ENCODE measurements around the gene LATS2.

LATS2 gene

GRCh38 chr13:20977394-20977793, 84.0 kb downstream of the LATS2 start:
- no CpG with 5 or more reads among the region's 2 CpGs for WGBS, 2 donors (ENCODE audit: extremely low coverage in 2 of 2, insufficient read length in 2 of 2, insufficient replicate concordance in 1 of 2)
- H3K14ac ChIP-seq (ENCODE audit: low read length), result no peak overlapping the region
- H2BK15ac ChIP-seq (ENCODE audit: low read length), result no peak overlapping the region
- H3K4me1 ChIP-seq (ENCODE audit: control insufficient read depth in 2 of 2, insufficient read depth in 1 of 2, low read depth in 1 of 2, low read length in 2 of 2), result no peaks in the 10 kb centered on the region
- H3K79me1 ChIP-seq (ENCODE audit: low read depth, low read length), result no peaks in the 10 kb centered on the region
- H3K18ac ChIP-seq (ENCODE audit: low read length), result no peak overlapping the region
- DNase-seq (ENCODE audit: low spot score), result no peak
- no peak overlapping the region for H3K4me2 ChIP-seq (ENCODE audit: insufficient read depth, low read length, poor library complexity, severe bottlenecking)
- no peak overlapping the region for H2AK5ac ChIP-seq (ENCODE audit: low read depth, low read length)
- H4K91ac ChIP-seq (ENCODE audit: low read depth, low read length, poor library complexity), result no peak overlapping the region
- H2BK5ac ChIP-seq (ENCODE audit: low read length), result no peak overlapping the region
- H2AFZ ChIP-seq (ENCODE audit: low read length), result no peak overlapping the region
- peaks cover 0 to 15% of the 10 kb centered on the region in 2 donors for H3K9me3 ChIP-seq (replicated peaks in 1 of 2; ENCODE audit: control insufficient read depth in 2 of 2, insufficient read depth in 1 of 2, low read depth in 1 of 2, low read length in 2 of 2)
- no peak overlapping the region for H3K23ac ChIP-seq (ENCODE audit: low read depth, low read length, poor library complexity)
- H3K9ac ChIP-seq (ENCODE audit: low read depth, low read length, poor library complexity), result no peak overlapping the region
- no peak overlapping the region for H4K8ac ChIP-seq (ENCODE audit: low read depth, low read length)
- H3K4me3 ChIP-seq (ENCODE audit: low read length in 2 of 2), result no peak overlapping the region
- H3K36me3 ChIP-seq (replicated peaks in 1 of 2; ENCODE audit: control insufficient read depth in 2 of 2, insufficient read depth in 2 of 2, low read length in 2 of 2), result peaks cover 50 to 96% of the 10 kb centered on the region in 2 donors
- no peak overlapping the region for H2BK120ac ChIP-seq (ENCODE audit: low read depth, low read length)
- no peak overlapping the region for H3K27ac ChIP-seq (replicated peaks; ENCODE audit: low read length)
- H2BK12ac ChIP-seq (ENCODE audit: low read length), result no peak overlapping the region
- no peaks in the 10 kb centered on the region for H3K27me3 ChIP-seq (ENCODE audit: control insufficient read depth in 3 of 3, insufficient read depth in 3 of 3, low read depth in 1 of 3, low read length in 3 of 3)
- no peak overlapping the region for H3K4ac ChIP-seq (ENCODE audit: low read length)

DNA sequence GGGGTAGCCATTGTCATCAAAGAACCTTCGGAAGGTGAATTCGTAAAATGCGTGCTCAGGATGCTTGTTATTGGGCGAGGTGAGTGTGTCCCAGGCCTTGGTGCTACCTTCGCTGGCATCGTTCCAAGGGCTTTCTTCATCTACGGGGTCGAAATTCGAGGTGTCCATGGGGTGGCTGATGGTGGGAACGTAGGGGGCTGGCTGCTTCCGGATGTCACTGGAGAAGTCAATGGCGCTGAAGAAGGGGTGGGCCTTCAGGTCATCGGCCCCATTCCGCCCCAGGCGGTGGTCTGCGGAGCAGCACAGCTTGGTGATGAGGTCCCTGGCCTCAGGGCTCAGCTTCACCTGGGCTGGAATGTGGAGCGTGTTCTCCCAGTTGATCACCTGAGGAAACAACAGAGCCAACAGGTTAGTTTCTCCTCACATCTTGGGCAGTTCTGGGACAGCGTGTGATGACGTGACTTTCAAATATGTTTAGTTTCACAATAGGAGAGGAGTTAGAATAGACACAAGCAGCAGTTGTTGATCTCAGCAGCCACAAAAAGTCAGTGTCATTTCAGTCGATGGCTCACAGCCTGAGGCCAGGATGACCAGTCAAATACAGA, 86.3 kb downstream of the LATS2 start:
- Histone ChIP-seq H3K9ac (ENCODE audit: low read depth, low read length, poor library complexity) (no peak overlapping the region), H3K36me3 (replicated peaks in 1 of 2; ENCODE audit: control insufficient read depth in 2 of 2, insufficient read depth in 2 of 2, low read length in 2 of 2) (peaks cover 33 to 74% of the 10 kb centered on the region in 2 donors)

DNA sequence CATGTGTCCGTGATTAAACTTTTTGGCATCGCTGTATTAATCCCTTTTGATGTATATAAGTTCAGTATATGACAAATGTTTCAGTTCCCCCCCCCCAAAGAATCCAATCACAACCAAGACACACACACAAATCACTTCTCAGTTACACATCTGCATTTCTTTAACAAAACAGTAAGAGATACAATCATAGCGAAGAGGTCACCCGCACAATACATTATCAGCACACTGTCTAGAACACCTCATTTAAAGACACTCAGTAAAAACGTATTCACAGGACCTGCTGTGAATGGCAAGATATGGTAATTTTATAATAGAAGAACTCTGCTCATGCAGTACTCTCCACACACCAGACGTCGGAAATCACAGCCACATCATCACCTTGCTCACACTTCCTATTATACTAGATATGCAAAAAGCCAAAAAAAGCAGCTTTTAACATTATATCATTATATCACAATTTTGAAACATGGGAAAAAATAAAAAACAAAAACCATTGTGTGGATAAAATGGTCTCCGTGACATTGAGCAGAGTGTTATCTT, 87.4 kb downstream of the LATS2 start:
- Histone ChIP-seq H2AFZ (ENCODE audit: low read length) (no peak overlapping the region), H2BK120ac (ENCODE audit: low read depth, low read length) (no peak overlapping the region), H3K79me1 (ENCODE audit: low read depth, low read length) (no peaks in the 10 kb centered on the region), H3K18ac (ENCODE audit: low read length) (no peak overlapping the region), H3K4me3 (ENCODE audit: low read length in 2 of 2) (no peak overlapping the region), H2BK12ac (ENCODE audit: low read length) (no peak overlapping the region), H2BK15ac (ENCODE audit: low read length) (no peak overlapping the region), H4K8ac (ENCODE audit: low read depth, low read length) (no peak overlapping the region), H4K91ac (ENCODE audit: low read depth, low read length, poor library complexity) (no peak overlapping the region), H2AK5ac (ENCODE audit: low read depth, low read length) (no peak overlapping the region), H2BK5ac (ENCODE audit: low read length) (no peak overlapping the region), H3K36me3 (replicated peaks in 1 of 2; ENCODE audit: control insufficient read depth in 2 of 2, insufficient read depth in 2 of 2, low read length in 2 of 2) (peaks cover 24 to 62% of the 10 kb centered on the region in 2 donors), H3K27me3 (ENCODE audit: control insufficient read depth in 3 of 3, insufficient read depth in 3 of 3, low read depth in 1 of 3, low read length in 3 of 3) (no peaks in the 10 kb centered on the region), H3K23ac (ENCODE audit: low read depth, low read length, poor library complexity) (no peak overlapping the region), H3K9ac (ENCODE audit: low read depth, low read length, poor library complexity) (no peak overlapping the region), H3K4me2 (ENCODE audit: insufficient read depth, low read length, poor library complexity, severe bottlenecking) (no peak overlapping the region), H3K4me1 (ENCODE audit: control insufficient read depth in 2 of 2, insufficient read depth in 1 of 2, low read depth in 1 of 2, low read length in 2 of 2) (no peaks in the 10 kb centered on the region), H3K9me3 (replicated peaks in 1 of 2; ENCODE audit: control insufficient read depth in 2 of 2, insufficient read depth in 1 of 2, low read depth in 1 of 2, low read length in 2 of 2) (peaks cover 3 to 25% of the 10 kb centered on the region in 2 donors), H3K14ac (ENCODE audit: low read length) (no peak overlapping the region), H3K27ac (replicated peaks; ENCODE audit: low read length) (no peak overlapping the region), H3K4ac (ENCODE audit: low read length) (no peak overlapping the region)
- WGBS, 2 donors (ENCODE audit: extremely low coverage in 2 of 2, insufficient read length in 2 of 2, insufficient replicate concordance in 1 of 2), result no CpG with 5 or more reads among the region's 8 CpGs
- DNase-seq (ENCODE audit: low spot score), result no peak

More for the DNA sequence above, 86.3 kb downstream of the LATS2 start:
- Histone ChIP-seq H3K4ac (ENCODE audit: low read length) (no peak overlapping the region), H3K4me3 (ENCODE audit: low read length in 2 of 2) (no peak overlapping the region), H3K27ac (replicated peaks; ENCODE audit: low read length) (no peak overlapping the region), H4K8ac (ENCODE audit: low read depth, low read length) (no peak overlapping the region), H2AFZ (ENCODE audit: low read length) (no peak overlapping the region), H3K23ac (ENCODE audit: low read depth, low read length, poor library complexity) (no peak overlapping the region), H3K79me1 (ENCODE audit: low read depth, low read length) (no peaks in the 10 kb centered on the region), H2BK12ac (ENCODE audit: low read length) (no peak overlapping the region), H3K27me3 (ENCODE audit: control insufficient read depth in 3 of 3, insufficient read depth in 3 of 3, low read depth in 1 of 3, low read length in 3 of 3) (no peaks in the 10 kb centered on the region), H4K91ac (ENCODE audit: low read depth, low read length, poor library complexity) (no peak overlapping the region), H2BK5ac (ENCODE audit: low read length) (no peak overlapping the region), H3K4me1 (ENCODE audit: control insufficient read depth in 2 of 2, insufficient read depth in 1 of 2, low read depth in 1 of 2, low read length in 2 of 2) (no peaks in the 10 kb centered on the region), H2AK5ac (ENCODE audit: low read depth, low read length) (no peak overlapping the region), H3K14ac (ENCODE audit: low read length) (no peak overlapping the region), H2BK15ac (ENCODE audit: low read length) (no peak overlapping the region), H3K4me2 (ENCODE audit: insufficient read depth, low read length, poor library complexity, severe bottlenecking) (no peak overlapping the region), H2BK120ac (ENCODE audit: low read depth, low read length) (no peak overlapping the region), H3K9me3 (replicated peaks in 1 of 2; ENCODE audit: control insufficient read depth in 2 of 2, insufficient read depth in 1 of 2, low read depth in 1 of 2, low read length in 2 of 2) (peaks cover 3 to 22% of the 10 kb centered on the region in 2 donors), H3K18ac (ENCODE audit: low read length) (no peak overlapping the region)
- no peak for DNase-seq (ENCODE audit: low spot score)
- no CpG with 5 or more reads among the region's 20 CpGs for WGBS, 2 donors (ENCODE audit: extremely low coverage in 2 of 2, insufficient read length in 2 of 2, insufficient replicate concordance in 1 of 2)

GRCh38 chr13:20972731-20973130, 88.7 kb downstream of the LATS2 start:
- no peak for DNase-seq (ENCODE audit: low spot score)

More at GRCh38 chr13:20972731-20973130, 88.7 kb downstream of the LATS2 start:
- WGBS, 2 donors (ENCODE audit: extremely low coverage in 2 of 2, insufficient read length in 2 of 2, insufficient replicate concordance in 1 of 2), result no CpG with 5 or more reads among the region's 2 CpGs
- no peak overlapping the region for H2BK12ac ChIP-seq (ENCODE audit: low read length)
- no peak overlapping the region for H4K91ac ChIP-seq (ENCODE audit: low read depth, low read length, poor library complexity)
- H3K9ac ChIP-seq (ENCODE audit: low read depth, low read length, poor library complexity), result no peak overlapping the region
- no peak overlapping the region for H2AK5ac ChIP-seq (ENCODE audit: low read depth, low read length)
- no peak overlapping the region for H3K27ac ChIP-seq (replicated peaks; ENCODE audit: low read length)
- H4K8ac ChIP-seq (ENCODE audit: low read depth, low read length), result no peak overlapping the region
- H3K4me3 ChIP-seq (ENCODE audit: low read length in 2 of 2), result no peak overlapping the region
- H2AFZ ChIP-seq (ENCODE audit: low read length), result no peak overlapping the region
- H3K9me3 ChIP-seq (replicated peaks in 1 of 2; ENCODE audit: control insufficient read depth in 2 of 2, insufficient read depth in 1 of 2, low read depth in 1 of 2, low read length in 2 of 2), result peaks cover 3 to 25% of the 10 kb centered on the region in 2 donors
- no peaks in the 10 kb centered on the region for H3K27me3 ChIP-seq (ENCODE audit: control insufficient read depth in 3 of 3, insufficient read depth in 3 of 3, low read depth in 1 of 3, low read length in 3 of 3)
- H2BK5ac ChIP-seq (ENCODE audit: low read length), result no peak overlapping the region
- H3K79me1 ChIP-seq (ENCODE audit: low read depth, low read length), result no peaks in the 10 kb centered on the region
- no peak overlapping the region for H3K4ac ChIP-seq (ENCODE audit: low read length)
- no peak overlapping the region for H3K4me2 ChIP-seq (ENCODE audit: insufficient read depth, low read length, poor library complexity, severe bottlenecking)
- H2BK120ac ChIP-seq (ENCODE audit: low read depth, low read length), result no peak overlapping the region
- H2BK15ac ChIP-seq (ENCODE audit: low read length), result no peak overlapping the region
- H3K4me1 ChIP-seq (ENCODE audit: control insufficient read depth in 2 of 2, insufficient read depth in 1 of 2, low read depth in 1 of 2, low read length in 2 of 2), result no peaks in the 10 kb centered on the region
- no peak overlapping the region for H3K14ac ChIP-seq (ENCODE audit: low read length)
- H3K36me3 ChIP-seq (replicated peaks in 1 of 2; ENCODE audit: control insufficient read depth in 2 of 2, insufficient read depth in 2 of 2, low read length in 2 of 2), result peaks cover 18 to 50% of the 10 kb centered on the region in 2 donors
- no peak overlapping the region for H3K18ac ChIP-seq (ENCODE audit: low read length)
- no peak overlapping the region for H3K23ac ChIP-seq (ENCODE audit: low read depth, low read length, poor library complexity)
